Medulla oblongata (tissue), 1 donor: ENCODE measurements around the gene MAGEA1.
"Not testable (repeated sequence)": the region's sequence is repeated elsewhere in the genome, so short reads cannot be mapped to it uniquely, and the experiment has no call there.

Experiments used
- DNase-seq: peaks from one replicate; pipeline ENCODE4 v3.0.0-alpha.2; 2015; ENCODE audit errors: extremely low spot score

The MAGEA1 gene, protein sequence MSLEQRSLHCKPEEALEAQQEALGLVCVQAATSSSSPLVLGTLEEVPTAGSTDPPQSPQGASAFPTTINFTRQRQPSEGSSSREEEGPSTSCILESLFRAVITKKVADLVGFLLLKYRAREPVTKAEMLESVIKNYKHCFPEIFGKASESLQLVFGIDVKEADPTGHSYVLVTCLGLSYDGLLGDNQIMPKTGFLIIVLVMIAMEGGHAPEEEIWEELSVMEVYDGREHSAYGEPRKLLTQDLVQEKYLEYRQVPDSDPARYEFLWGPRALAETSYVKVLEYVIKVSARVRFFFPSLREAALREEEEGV

GRCh38 chrX:153179131-153179530, at the start of gene MAGEA1:
Gene MAGEA1 (plus strand): TSS chrX:153179284. CDS start chrX:153182390, 3,106 bp downstream.
- DNase-seq, result no peak

DNA sequence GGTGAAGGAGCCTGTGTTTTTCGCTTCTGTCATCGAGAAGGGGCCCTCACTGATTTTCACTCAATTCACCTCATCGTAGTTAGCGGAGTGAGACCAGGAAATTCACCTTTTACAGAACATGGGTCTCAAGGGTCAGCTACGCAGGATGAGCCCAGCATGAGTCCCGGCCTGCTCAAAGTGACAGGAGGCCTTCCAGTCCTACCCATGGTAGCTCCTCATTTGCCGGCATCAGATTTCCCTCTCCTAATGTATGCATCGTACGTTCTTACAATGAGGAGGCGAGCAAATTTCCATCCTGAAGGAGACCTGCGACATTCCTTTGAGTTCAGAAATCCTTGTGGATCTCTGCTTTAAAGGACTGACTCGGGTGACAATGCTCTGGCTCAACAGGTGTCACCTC, 46.2 kb upstream of the MAGEA1 start:
- not testable (repeated sequence) for DNase-seq

GRCh38 chrX:153139074-153139473, 40.0 kb upstream of the MAGEA1 start:
- not testable (repeated sequence) for DNase-seq

GRCh38 chrX:153146288-153146687, 32.8 kb upstream of the MAGEA1 start:
- not testable (repeated sequence) for DNase-seq

- DNase-seq, result no peak
These were observed 25.6 kb upstream of the MAGEA1 start for GRCh38 chrX:153153516-153153915.

DNA sequence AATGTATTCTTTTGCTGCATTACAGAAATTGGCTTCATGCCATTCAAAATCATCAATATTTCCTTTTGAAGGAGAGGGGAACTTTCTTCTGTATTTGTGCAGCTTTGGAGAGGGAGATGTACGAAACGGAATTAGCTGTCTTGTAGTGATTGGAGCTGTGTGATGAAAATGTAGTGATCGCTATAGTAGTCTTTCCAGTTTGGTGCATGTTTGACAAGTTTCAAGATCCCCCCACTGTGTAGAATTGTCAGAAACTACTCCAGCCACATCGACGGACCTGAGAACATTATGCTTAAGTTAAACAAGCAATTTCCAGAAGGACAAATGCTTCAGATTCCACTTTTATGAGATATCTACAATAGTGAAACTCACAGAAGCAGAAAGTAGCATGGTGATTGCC, 21.6 kb upstream of the MAGEA1 start:
- no peak for DNase-seq

DNA sequence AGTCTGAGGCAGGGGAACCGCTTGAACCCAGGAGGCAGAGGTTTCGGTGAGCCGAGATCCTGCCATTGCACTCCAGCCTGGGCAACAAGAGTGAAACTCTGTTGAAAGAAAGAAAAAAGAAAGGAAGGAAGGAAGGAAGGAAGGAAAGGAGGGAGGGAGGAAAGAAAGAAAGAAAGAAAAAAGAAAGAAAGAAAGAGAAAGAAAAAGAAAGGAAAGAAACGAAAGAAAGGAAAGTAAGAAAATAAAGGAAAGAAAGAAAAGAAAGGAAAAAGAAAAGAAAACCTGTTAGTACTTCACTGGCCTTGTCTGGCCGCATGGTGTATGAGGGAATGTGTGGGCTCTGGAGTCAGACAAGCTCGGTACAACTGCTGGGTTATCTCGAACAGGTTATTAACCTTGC, 20.8 kb upstream of the MAGEA1 start:
- DNase-seq, result no peak

- no peak for DNase-seq
These were observed 17.1 kb upstream of the MAGEA1 start for GRCh38 chrX:153161952-153162351.

DNA sequence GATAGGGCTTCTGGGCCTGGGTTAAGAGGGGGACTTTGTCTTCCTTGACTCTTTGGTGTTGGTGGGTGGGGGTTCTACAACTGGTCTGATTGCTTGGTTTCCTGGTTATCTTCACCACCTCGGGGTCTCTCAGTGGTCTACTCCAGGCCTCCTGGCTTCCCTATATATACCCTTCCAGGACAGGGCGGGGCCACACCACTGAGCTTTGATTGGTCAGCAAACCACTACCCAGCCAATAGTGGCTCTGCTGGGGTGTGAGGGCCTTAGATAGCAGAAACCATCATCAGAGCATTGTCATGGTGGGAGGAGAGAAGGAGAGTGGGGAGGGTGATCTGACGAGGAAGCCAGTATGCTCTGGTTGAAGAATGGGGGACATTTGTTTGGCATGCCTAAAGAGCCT, 14.4 kb upstream of the MAGEA1 start:
- DNase-seq, result no peak

DNA sequence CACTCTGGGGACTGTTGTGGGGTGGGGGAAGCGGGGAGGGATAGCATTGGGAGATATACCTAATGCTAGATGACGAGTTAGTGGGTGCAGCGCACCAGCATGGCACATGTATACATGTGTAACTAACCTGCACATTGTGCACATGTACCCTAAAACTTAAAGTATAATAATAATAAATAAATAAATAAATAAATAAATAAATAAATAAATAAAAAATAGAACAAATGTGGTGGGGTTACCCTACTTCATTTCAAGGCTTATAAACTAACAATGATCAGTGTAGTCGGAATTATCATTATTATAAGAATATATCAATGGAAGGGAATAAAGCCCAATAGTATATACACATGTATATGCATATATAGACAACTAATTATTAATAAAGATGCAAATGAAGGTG, 10.7 kb upstream of the MAGEA1 start:
- DNase-seq, result not testable (repeated sequence)

DNA sequence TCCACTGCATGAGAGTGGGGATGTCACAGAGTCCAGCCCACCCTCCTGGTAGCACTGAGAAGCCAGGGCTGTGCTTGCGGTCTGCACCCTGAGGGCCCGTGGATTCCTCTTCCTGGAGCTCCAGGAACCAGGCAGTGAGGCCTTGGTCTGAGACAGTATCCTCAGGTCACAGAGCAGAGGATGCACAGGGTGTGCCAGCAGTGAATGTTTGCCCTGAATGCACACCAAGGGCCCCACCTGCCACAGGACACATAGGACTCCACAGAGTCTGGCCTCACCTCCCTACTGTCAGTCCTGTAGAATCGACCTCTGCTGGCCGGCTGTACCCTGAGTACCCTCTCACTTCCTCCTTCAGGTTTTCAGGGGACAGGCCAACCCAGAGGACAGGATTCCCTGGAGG, 2.7 kb downstream of the MAGEA1 start:
- DNase-seq, result no peak

- no peak for DNase-seq
These were observed 5.7 kb downstream of the MAGEA1 start for GRCh38 chrX:153184787-153185186.

DNA sequence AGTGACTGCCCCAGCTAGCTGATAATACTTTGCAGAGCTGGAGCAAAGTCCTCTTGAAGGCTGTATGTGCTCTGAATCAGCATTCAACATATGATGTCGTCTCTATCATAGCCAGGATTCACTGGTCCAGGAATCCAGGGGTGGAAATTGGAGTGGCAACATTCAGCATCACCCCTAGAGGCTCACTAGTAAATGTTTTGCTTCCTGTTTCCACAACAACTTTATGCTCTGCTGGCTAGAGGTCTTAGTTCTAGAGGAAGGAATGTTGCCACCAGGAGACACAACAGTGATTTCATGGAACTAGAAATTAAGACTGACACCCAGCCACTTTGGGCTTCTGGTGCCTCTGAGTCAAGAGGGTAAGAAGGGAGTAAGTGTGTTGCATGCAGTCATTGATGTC, 11.3 kb downstream of the MAGEA1 start:
- no peak for DNase-seq

GRCh38 chrX:153200462-153200861, 21.4 kb downstream of the MAGEA1 start:
- no peak for DNase-seq

- DNase-seq, result no peak
These were observed 27.5 kb downstream of the MAGEA1 start for GRCh38 chrX:153206425-153207046.

- no peak for DNase-seq
These were observed 30.3 kb downstream of the MAGEA1 start for GRCh38 chrX:153209347-153209746.

DNA sequence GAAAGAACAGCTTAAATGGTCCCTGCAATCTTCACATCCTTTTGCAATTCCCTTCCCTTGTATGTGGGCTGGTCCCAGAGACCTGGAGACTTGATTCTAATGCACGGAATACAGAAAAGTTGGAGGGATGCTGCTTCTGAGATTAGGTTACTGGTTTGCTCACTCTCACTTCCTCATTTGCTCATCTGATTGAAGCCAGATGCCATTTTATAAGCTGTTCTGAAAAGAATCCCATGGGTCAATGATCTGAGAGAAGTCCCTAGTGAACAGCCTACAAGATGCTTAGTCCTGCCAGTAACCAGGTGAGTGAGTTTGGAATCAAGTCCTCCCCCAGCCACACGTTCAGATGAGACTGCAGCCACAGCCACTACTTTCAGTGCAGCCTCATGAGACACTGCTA, 35.9 kb downstream of the MAGEA1 start:
- DNase-seq, result no peak

DNA sequence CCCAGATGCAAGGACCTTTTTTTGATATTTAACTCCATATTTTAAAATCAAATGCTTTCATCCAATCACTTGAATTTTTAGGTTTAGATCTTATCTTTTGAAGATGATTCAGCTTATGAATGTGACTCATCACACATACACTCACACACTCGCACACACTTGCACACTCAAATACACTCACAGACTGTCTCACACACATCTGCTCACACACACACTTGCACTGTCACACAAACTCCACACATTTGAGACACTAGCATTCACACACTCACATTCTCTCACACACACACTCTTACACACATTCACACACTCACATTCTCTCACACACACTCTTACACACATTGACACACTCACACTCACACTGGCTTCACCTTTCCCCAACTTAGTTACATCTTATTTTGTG, 37.8 kb downstream of the MAGEA1 start:
- no peak for DNase-seq

DNA sequence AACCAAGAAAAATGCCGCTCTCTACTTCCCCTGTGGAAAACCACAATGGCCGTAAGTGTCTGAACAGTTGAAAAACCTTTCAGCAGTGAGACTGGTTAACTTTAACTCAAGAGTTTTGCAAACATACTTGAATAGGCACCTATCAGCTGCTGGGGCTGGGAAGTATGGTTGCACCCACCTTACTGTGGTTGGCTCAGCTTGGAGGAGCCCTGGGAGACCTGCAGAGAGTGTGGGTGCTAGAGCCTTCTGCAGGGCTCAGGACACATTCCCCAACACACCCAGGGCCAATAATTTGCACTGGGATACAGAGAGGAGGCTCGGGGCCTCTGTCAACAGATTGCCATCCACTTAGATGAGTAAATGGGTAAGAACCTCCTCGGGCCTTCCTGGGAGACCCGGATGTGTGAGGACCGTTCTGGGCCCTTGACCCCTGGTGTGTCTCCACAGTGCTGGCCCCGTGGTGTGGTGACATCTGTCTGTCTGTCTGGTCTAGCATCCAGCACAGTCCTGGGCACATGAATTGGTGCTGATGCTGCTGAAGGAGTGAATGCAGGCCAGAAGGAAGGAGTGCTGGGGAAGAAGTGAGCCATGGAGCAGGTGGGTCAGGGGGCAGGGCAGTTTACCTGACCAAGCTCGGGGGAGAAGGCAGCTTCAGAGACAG, 46.5 kb downstream of the MAGEA1 start:
- no peak for DNase-seq

- DNase-seq, result no peak
These were observed 47.5 kb downstream of the MAGEA1 start for GRCh38 chrX:153226344-153227185.
